ENCODE data around the gene MTMR4. TPM values are rescaled to one million over a fixed set of nuclear protein-coding genes. Genes with fewer than 3 reads are reported as not detected.

Gene MTMR4
- polyA plus RNA-seq, 1 of the 3 experiments (the other 2 are of a cell fraction) = 23.3 TPM

GRCh38 chr17:58560511-58560910 is 46.1 kb upstream of the MTMR4 start:
- ChIA-PET CTCF (interaction anchor here (0.9 to 1.5 kb wide), 4 partner anchors 9 to 30 kb away, joined by 3 to 7 read pairs (median 5); no protein-coding TSS in a partner anchor), POLR2A (interaction anchor here (0.9 kb wide), 1 partner anchor 19 kb away, joined by 3 read pairs; no protein-coding TSS in a partner anchor)
- Histone ChIP-seq H3K27me3 (ENCODE audit: insufficient read depth) (no peaks in the 10 kb centered on the region; the same call in 1 of the 2 replicates), H3K79me2 (ENCODE audit: insufficient read depth) (no peaks in the 10 kb centered on the region), H3K27ac (ENCODE audit: low read depth in 2 of 2, low read length in 1 of 2) (no peak overlapping the region), H3K4me3 (ENCODE audit: low read depth in 2 of 2, low read length in 1 of 2) (no peak overlapping the region), H2AFZ (ENCODE audit: low read depth) (no peak overlapping the region), H4K20me1 (ENCODE audit: insufficient read depth) (no peaks in the 10 kb centered on the region), H3K9me2 (no peaks in the 10 kb centered on the region), H3F3A (replicated peaks; ENCODE audit: insufficient read depth) (no peaks in the 10 kb centered on the region), H3K4me1 (ENCODE audit: control insufficient read depth in 1 of 2, insufficient read depth in 2 of 2, low read depth in 1 of 2, low read length in 1 of 2) (no peaks in the 10 kb centered on the region), H3K36me3 (replicated peaks in 1 of 2; ENCODE audit: control insufficient read depth in 1 of 2, insufficient read depth in 2 of 2, low read length in 1 of 2) (no peaks in the 10 kb centered on the region), H3K9ac (no peak overlapping the region), H3K4me2 (no peak overlapping the region), H3K9me3 (no peaks in the 10 kb centered on the region)
- 38% methylated on average over 1 of the region's 1 CpG for WGBS (ENCODE audit: low lambda C conversion rate)
- no peak for TF ChIP-seq RXRA (IDR thresholded peaks at IDR 0.05; ENCODE audit: borderline replicate concordance, low read depth)
- no peak for TF ChIP-seq ZBTB33 (IDR thresholded peaks at IDR 0.05; ENCODE audit: borderline replicate concordance, low read depth)
- no peak for TF ChIP-seq CTCF (IDR thresholded peaks at IDR 0.05)
- TF ChIP-seq NRF1 (IDR thresholded peaks at IDR 0.05; ENCODE audit: low read depth, low read length) = no peak
- TF ChIP-seq SMC3 (IDR thresholded peaks at IDR 0.05; ENCODE audit: low read depth, low read length) = no peak
- TF ChIP-seq RCOR1 (IDR thresholded peaks at IDR 0.05; ENCODE audit: low read length) = no peak
- DNase-seq = no peak

GRCh38 chr17:58557981-58558380 is 43.5 kb upstream of the MTMR4 start:
- no peaks in the 10 kb centered on the region; the same call in 1 of the 2 replicates for H3K27me3 ChIP-seq (ENCODE audit: insufficient read depth)
- no peak overlapping the region for H3K9ac ChIP-seq
- CTCF ChIA-PET = interaction anchor here (0.8 to 2.2 kb wide), 3 partner anchors 20 to 36 kb away, joined by 3 to 8 read pairs (median 3); no protein-coding TSS in a partner anchor
- H3K9me2 ChIP-seq = no peaks in the 10 kb centered on the region
- H3K4me2 ChIP-seq = no peak overlapping the region
- no peak for DNase-seq
- no peak overlapping the region for H3K4me3 ChIP-seq (ENCODE audit: low read depth in 2 of 2, low read length in 1 of 2)
- no peaks in the 10 kb centered on the region for H3K79me2 ChIP-seq (ENCODE audit: insufficient read depth)
- H3K27ac ChIP-seq (ENCODE audit: low read depth in 2 of 2, low read length in 1 of 2) = no peak overlapping the region
- POLR2A ChIA-PET = no interaction called here
- TF ChIP-seq POLR2AphosphoS5 (IDR thresholded peaks at IDR 0.05; ENCODE audit: low read depth, low read length) (no peak), RAD21 (IDR thresholded peaks at IDR 0.05; ENCODE audit: low read length) (no peak), JUND (IDR thresholded peaks at IDR 0.05) (no peak), SMC3 (IDR thresholded peaks at IDR 0.05; ENCODE audit: low read depth, low read length) (no peak), CTCF (IDR thresholded peaks at IDR 0.05) (no peak), USF1 (IDR thresholded peaks at IDR 0.05; ENCODE audit: borderline replicate concordance, low read depth) (no peak), IRF3 (IDR thresholded peaks at IDR 0.05; ENCODE audit: low read depth, low read length) (no peak), TAF1 (IDR thresholded peaks at IDR 0.05; ENCODE audit: borderline replicate concordance, low read depth, low read length) (no peak), USF2 (IDR thresholded peaks at IDR 0.05; ENCODE audit: borderline replicate concordance, low read depth, low read length) (no peak)
- H3K4me1 ChIP-seq (ENCODE audit: control insufficient read depth in 1 of 2, insufficient read depth in 2 of 2, low read depth in 1 of 2, low read length in 1 of 2) = no peaks in the 10 kb centered on the region
- no peak overlapping the region for H2AFZ ChIP-seq (ENCODE audit: low read depth)
- no peaks in the 10 kb centered on the region for H3F3A ChIP-seq (replicated peaks; ENCODE audit: insufficient read depth)
- no peaks in the 10 kb centered on the region for H3K36me3 ChIP-seq (replicated peaks in 1 of 2; ENCODE audit: control insufficient read depth in 1 of 2, insufficient read depth in 2 of 2, low read length in 1 of 2)
- no peaks in the 10 kb centered on the region for H4K20me1 ChIP-seq (ENCODE audit: insufficient read depth)
- no peaks in the 10 kb centered on the region for H3K9me3 ChIP-seq
- WGBS (ENCODE audit: low lambda C conversion rate) = 59% methylated on average over 3 of the region's 3 CpGs
